OCI-LY7 (cell line): ENCODE measurements around the gene SCRT2. TPM values are rescaled to one million over a fixed set of nuclear protein-coding genes. Genes with fewer than 3 reads are reported as not detected.

Experiments used
- BruUV-seq: library from RNA; stranded (reverse); fragments of 400-500 nt; replicated peaks from 2 replicates; lab custom pipeline; 2021; lab: Mats Ljungman, UMichigan
- CTCF ChIA-PET: fragments of 300-600 bp; sonication (Branson Sonifier 250); formaldehyde crosslinking; loops from one replicate; lab custom pipeline; 2022; ENCODE audit warnings: antibody characterized with exemption; ENCODE audit not compliant: unreplicated experiment; lab: Charles Lee
- POLR2A ChIA-PET: fragments of 300-600 bp; sonication (Branson Sonifier 250); formaldehyde crosslinking; loops from one replicate; lab custom pipeline; 2022; ENCODE audit warnings: antibody characterized with exemption; lab: Charles Lee
- DNase-seq: peaks from one replicate; pipeline ENCODE4 v3.0.0-alpha.2; 2015; ENCODE audit warnings: low spot score
- H2AFZ ChIP-seq: fragments of 200-600 bp; sonication (generic), shearing (Covaris generic); 2 replicates; pipeline ENCODE4 v1.6.1; 2014; ENCODE audit warnings: mild to moderate bottlenecking, antibody characterized with exemption, low read length, moderate library complexity
- H3K27ac ChIP-seq: fragments of 200-600 bp; sonication (generic); 2 replicates; pipeline ENCODE4 v1.5.1; 2014; ENCODE audit warnings: mixed run types, low read depth, mild to moderate bottlenecking, moderate library complexity, low read length, inconsistent platforms; ENCODE audit not compliant: poor library complexity, severe bottlenecking
- H3K36me3 ChIP-seq: fragments of 200-600 bp; sonication (generic); 2 replicates; pipeline ENCODE4 v1.6.1; 2014; ENCODE audit warnings: mild to moderate bottlenecking, antibody characterized with exemption, low read length, moderate library complexity, mixed read lengths; ENCODE audit not compliant: insufficient read depth
- H3K4me1 ChIP-seq: fragments of 200-600 bp; sonication (generic); 2 replicates; pipeline ENCODE4 v1.5.1; 2014; ENCODE audit warnings: mild to moderate bottlenecking, low read length; ENCODE audit not compliant: insufficient read depth, poor library complexity, severe bottlenecking
- H3K4me2 ChIP-seq: fragments of 200-600 bp; sonication (generic); 2 replicates; pipeline ENCODE4 v1.6.1; 2014; ENCODE audit warnings: mild to moderate bottlenecking, low read length
- H3K4me3 ChIP-seq: fragments of 200-600 bp; sonication (generic); 2 replicates; pipeline ENCODE4 v1.5.1; 2014; ENCODE audit warnings: mild to moderate bottlenecking, low read depth, low read length; ENCODE audit not compliant: poor library complexity, severe bottlenecking
- H3K79me2 ChIP-seq: fragments of 200-600 bp; sonication (generic); 2 replicates; pipeline ENCODE4 v1.6.1; 2016; ENCODE audit warnings: low read depth, mild to moderate bottlenecking, low read length, moderate library complexity, mixed read lengths; ENCODE audit not compliant: insufficient read depth
- H3K9me2 ChIP-seq: fragments of 200-600 bp; sonication (generic); 2 replicates; pipeline ENCODE4 v1.6.1; 2016; ENCODE audit warnings: mild to moderate bottlenecking, low read length, mixed read lengths; ENCODE audit not compliant: insufficient read depth
- H3K9me3 ChIP-seq: fragments of 200-600 bp; sonication (generic); 2 replicates; pipeline ENCODE4 v1.6.1; 2014; ENCODE audit warnings: mild to moderate bottlenecking, mixed run types, low read length, mixed read lengths
- H4K20me1 ChIP-seq: fragments of 200-600 bp; sonication (generic); 2 replicates; pipeline ENCODE4 v1.6.1; 2014; ENCODE audit warnings: mild to moderate bottlenecking, antibody characterized with exemption, low read length, moderate library complexity, mixed read lengths; ENCODE audit not compliant: insufficient read depth
- EZH2phosphoT487 ChIP-seq: fragments of 200-600 bp; sonication (generic); IDR thresholded peaks from 2 replicates; pipeline ENCODE4 v1.6.1; 2018; ENCODE audit warnings: low read depth, borderline replicate concordance, mild to moderate bottlenecking, mixed run types, antibody characterized with exemption, low read length, moderate library complexity, mixed read lengths
- intact Hi-C: fragments of 100-400 bp; cut with micrococcal nuclease; formaldehyde crosslinking; loops from one replicate; pipeline ENCODE4 v1.10.0; 2022; ENCODE audit not compliant: unreplicated experiment
- total RNA-seq, 2 experiments: library from RNA; depleted of rRNA in 1 of 2; stranded (reverse); fragments of >200 nt in 1 of 2; shearing (Covaris generic) in 1 of 2; gene quantifications; 2 replicates each; pipeline ENCODE4 v1.2.3, GENCODE V29; 2014 to 2022
- TF ChIP-seq, protein P1 (sequence below): fragments of 200-600 bp; sonication (generic); conservative IDR thresholded peaks from 2 replicates; pipeline ENCODE4 v1.5.1; 2014; ENCODE audit warnings: mild to moderate bottlenecking, antibody characterized with exemption, low read length, moderate library complexity, mixed read lengths

SCRT2 gene
- total RNA-seq, 2 experiments from 2014 or later, result not detected

DNA sequence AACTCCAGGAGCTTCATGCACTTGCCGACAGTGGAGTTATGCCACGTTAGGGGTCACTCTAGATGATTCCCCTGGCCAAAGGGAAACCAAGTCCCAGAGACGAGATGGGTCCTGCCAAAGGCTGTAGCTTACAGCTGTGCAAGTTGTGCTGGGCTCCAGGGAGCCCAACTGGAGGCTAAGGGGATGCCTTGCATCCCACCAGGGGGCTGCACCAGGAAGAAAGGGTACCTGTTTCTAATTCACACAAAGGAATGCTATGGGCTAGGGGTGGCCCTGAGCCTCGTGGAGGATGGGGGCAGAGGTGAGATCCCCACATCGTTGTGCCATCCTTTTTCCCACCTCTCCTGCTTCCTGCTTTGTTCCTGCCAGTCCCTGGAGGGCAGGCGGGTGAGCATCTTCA lies 23.7 kb upstream of the SCRT2 start:
- intact Hi-C loops, result no loop called here
- DNase-seq, result no peak
- Histone ChIP-seq H2AFZ (no peak overlapping the region), H4K20me1 (no peaks in the 10 kb centered on the region), H3K9me3 (no peaks in the 10 kb centered on the region), H3K4me2 (no peak overlapping the region), H3K9me2 (no peaks in the 10 kb centered on the region), H3K4me3 (no peak overlapping the region), H3K36me3 (no peaks in the 10 kb centered on the region), H3K79me2 (no peaks in the 10 kb centered on the region), H3K4me1 (no peaks in the 10 kb centered on the region), H3K27ac (no peak overlapping the region)
- ChIA-PET POLR2A (no interaction called here), CTCF (no interaction called here)
- BruUV-seq, result no TSS peak
- TF ChIP-seq EZH2phosphoT487, result no peak
- TF ChIP-seq, protein P1, sequence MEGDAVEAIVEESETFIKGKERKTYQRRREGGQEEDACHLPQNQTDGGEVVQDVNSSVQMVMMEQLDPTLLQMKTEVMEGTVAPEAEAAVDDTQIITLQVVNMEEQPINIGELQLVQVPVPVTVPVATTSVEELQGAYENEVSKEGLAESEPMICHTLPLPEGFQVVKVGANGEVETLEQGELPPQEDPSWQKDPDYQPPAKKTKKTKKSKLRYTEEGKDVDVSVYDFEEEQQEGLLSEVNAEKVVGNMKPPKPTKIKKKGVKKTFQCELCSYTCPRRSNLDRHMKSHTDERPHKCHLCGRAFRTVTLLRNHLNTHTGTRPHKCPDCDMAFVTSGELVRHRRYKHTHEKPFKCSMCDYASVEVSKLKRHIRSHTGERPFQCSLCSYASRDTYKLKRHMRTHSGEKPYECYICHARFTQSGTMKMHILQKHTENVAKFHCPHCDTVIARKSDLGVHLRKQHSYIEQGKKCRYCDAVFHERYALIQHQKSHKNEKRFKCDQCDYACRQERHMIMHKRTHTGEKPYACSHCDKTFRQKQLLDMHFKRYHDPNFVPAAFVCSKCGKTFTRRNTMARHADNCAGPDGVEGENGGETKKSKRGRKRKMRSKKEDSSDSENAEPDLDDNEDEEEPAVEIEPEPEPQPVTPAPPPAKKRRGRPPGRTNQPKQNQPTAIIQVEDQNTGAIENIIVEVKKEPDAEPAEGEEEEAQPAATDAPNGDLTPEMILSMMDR, result no peak

DNA sequence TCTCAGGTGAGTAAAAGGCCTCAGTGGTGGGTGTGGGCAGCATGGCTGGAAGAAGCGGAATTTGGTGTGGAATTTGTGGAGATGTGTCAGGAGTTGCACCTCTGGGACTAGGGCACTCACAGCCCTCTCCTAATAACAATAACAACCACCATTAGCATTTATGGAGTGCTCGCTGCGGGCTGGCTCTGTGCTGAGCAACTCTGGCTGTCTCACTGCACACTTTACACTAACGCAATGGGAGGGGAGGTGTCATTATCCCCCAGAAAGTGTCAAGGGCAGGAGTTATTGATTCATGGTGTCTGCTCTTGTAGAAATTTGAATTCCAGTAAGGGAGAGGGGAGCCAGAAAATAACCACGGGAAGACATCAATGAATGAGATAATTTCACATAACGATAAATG lies 22.7 kb upstream of the SCRT2 start:
- Histone ChIP-seq H3K9me3 (no peaks in the 10 kb centered on the region), H3K36me3 (no peaks in the 10 kb centered on the region), H3K4me3 (no peak overlapping the region), H3K9me2 (no peaks in the 10 kb centered on the region), H3K4me2 (no peak overlapping the region), H3K4me1 (no peaks in the 10 kb centered on the region), H4K20me1 (no peaks in the 10 kb centered on the region), H3K27ac (no peak overlapping the region), H2AFZ (no peak overlapping the region), H3K79me2 (no peaks in the 10 kb centered on the region)
- intact Hi-C loops, result no loop called here
- CTCF ChIA-PET, result no interaction called here
- DNase-seq, result no peak
- no TSS peak for BruUV-seq
- TF ChIP-seq, protein P1, result no peak
- no peak for TF ChIP-seq EZH2phosphoT487
- POLR2A ChIA-PET, result no interaction called here

DNA sequence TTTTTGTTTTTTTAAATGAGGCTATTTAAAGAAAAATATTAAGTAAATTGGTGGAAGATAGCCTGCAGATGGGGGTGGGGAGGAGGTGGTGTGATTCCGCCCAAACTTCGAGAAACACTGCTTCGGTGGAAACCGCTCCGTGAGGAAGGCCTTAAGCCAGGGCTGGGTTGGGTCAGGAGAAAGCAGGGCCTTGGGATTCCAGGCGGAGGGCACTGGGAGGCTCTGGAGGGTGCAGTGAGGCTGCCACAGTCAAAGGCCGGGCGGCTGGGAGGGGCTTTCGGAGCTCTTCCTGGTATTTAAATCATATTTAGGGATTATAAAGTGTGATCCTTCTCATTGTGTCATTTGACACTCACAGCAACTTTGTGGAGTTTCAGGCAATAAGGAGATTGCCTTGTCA lies 22.2 kb upstream of the SCRT2 start:
- Histone ChIP-seq H3K9me3 (no peaks in the 10 kb centered on the region), H3K36me3 (no peaks in the 10 kb centered on the region), H3K4me2 (no peak overlapping the region), H3K4me3 (no peak overlapping the region), H3K79me2 (no peaks in the 10 kb centered on the region), H3K9me2 (no peaks in the 10 kb centered on the region), H4K20me1 (no peaks in the 10 kb centered on the region), H2AFZ (no peak overlapping the region), H3K27ac (no peak overlapping the region), H3K4me1 (no peaks in the 10 kb centered on the region)
- no TSS peak for BruUV-seq
- ChIA-PET POLR2A (no interaction called here), CTCF (no interaction called here)
- intact Hi-C loops, result no loop called here
- no peak for DNase-seq
- TF ChIP-seq, protein P1, result no peak
- no peak for TF ChIP-seq EZH2phosphoT487
